GM12864 (cell line): ENCODE data around the gene NANS.
A peak's percentile ranks its signal among the peaks of the same experiment; 100 is the strongest.
"Not testable (repeated sequence)": the region's sequence is repeated elsewhere in the genome, so short reads cannot be mapped to it uniquely, and the experiment has no call there.

Experiments used
- DNase-seq: peaks from one replicate; pipeline ENCODE4 v3.0.0-alpha.2; 2011; ENCODE audit warnings: low read depth
- H3K4me3 ChIP-seq: 2 replicates; pipeline ENCODE4 v1.5.1; 2011; ENCODE audit warnings: mild to moderate bottlenecking, low read depth, low read length, control low read depth
- TF ChIP-seq, protein P1 (sequence below): IDR thresholded peaks from 2 replicates; pipeline ENCODE4 v1.5.1; 2011; ENCODE audit warnings: low read depth, mild to moderate bottlenecking, moderate library complexity, low read length, control low read depth, inconsistent platforms; ENCODE audit errors: missing control alignments

Gene NANS

DNA sequence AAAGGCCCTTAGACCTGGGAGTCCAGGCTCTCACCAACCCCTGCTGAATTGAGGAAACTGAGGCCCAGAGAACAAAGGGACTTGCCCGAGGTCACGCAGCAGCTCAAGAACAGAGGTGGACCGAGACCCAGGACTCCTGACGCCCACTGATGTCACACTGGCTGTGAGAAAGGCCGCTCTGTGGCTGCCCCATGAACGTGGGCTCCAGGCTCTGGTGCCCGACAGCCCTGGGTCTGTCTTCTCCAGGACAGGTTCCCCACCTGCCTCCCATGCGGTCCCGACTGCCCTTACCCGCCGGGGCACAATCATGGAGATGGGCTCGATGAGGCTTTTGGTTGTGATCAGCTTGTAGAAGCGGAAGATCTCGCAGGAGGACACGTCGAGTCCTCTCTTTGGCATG is 71.8 kb downstream of the NANS start:
- H3K4me3 ChIP-seq, result no peak overlapping the region
- DNase-seq, result no peak
- TF ChIP-seq, protein P1, sequence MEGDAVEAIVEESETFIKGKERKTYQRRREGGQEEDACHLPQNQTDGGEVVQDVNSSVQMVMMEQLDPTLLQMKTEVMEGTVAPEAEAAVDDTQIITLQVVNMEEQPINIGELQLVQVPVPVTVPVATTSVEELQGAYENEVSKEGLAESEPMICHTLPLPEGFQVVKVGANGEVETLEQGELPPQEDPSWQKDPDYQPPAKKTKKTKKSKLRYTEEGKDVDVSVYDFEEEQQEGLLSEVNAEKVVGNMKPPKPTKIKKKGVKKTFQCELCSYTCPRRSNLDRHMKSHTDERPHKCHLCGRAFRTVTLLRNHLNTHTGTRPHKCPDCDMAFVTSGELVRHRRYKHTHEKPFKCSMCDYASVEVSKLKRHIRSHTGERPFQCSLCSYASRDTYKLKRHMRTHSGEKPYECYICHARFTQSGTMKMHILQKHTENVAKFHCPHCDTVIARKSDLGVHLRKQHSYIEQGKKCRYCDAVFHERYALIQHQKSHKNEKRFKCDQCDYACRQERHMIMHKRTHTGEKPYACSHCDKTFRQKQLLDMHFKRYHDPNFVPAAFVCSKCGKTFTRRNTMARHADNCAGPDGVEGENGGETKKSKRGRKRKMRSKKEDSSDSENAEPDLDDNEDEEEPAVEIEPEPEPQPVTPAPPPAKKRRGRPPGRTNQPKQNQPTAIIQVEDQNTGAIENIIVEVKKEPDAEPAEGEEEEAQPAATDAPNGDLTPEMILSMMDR, result no peak

DNA sequence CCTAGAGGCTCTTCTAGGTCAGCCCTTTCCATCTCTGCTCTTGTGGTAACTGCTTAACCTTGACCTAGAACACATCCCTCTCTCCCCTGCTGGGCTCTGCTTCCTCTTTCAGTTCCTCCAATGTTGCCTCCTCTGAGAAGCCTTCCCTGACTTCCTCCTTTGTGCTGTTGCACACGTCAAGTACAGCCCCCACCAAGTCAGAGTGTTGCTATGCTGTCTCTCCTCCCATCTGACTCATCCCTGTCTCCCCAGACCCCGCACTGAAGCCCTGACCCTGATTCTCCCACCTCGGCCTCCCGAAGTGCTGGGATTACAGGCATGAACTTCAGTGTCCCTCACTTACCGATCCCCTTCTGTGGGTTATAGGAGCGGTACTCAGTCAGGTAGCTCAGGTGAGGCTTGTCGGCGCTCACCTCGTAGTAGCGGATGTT is 72.9 kb downstream of the NANS start:
- TF ChIP-seq, protein P1, result no peak
- DNase-seq, result peak; percentile 77
- H3K4me3 ChIP-seq, result no peak overlapping the region

GRCh38 chr9:98130060-98130459 is 73.5 kb downstream of the NANS start:
- H3K4me3 ChIP-seq, DNase-seq: not testable (repeated sequence)

DNA sequence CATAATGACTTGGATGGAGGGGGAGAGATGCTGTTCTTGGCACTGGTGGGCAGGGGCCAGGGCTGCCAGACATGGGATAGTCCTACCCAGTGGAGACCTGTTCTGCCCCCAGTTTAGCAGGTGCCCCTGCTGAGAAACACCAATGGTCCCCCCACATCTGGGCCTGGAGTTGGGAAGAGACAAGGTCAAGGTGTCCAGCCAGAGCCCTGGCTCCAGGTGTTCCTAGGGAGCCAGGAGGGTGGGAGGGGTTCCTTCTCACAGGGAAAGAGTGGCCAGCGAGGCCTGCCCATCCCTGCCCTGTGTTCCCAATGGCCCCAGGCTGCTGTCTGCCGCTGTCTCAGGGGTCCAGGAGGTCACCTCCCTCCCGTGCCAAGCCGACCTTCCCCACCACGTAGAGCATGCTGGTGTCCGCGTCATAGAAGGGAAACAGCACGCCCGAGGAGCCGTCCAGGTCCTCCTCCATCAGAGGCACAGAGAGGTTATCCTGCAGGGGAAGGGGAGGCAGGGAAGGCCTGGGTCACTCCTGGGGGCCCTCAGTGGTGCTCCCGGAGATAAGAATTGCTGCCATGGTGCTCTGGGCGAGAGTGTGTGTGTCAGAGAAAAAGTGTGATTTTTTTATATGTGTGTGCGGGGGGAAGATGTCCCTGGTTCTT is 74.2 kb downstream of the NANS start:
- TF ChIP-seq, protein P1, result no peak
- no peak overlapping the region for H3K4me3 ChIP-seq
- DNase-seq, result no peak

GRCh38 chr9:98132158-98132557 is 75.6 kb downstream of the NANS start:
- H3K4me3 ChIP-seq, result no peak overlapping the region
- TF ChIP-seq, protein P1, result no peak
- no peak for DNase-seq
